Fibroblast of skin of left biceps (primary cell): Measurements from ENCODE around the gene CDCA3.
A peak's percentile ranks its signal among the peaks of the same experiment; 100 is the strongest.
"Not testable (repeated sequence)": the region's sequence is repeated elsewhere in the genome, so short reads cannot be mapped to it uniquely, and the experiment has no call there.

Experiments used
- DNase-seq, 2 experiments: peaks; one replicate each; pipeline ENCODE4 v3.0.0-alpha.2; 2013; ENCODE audit warnings: low read depth in 2 of 2

CDCA3 gene

DNA sequence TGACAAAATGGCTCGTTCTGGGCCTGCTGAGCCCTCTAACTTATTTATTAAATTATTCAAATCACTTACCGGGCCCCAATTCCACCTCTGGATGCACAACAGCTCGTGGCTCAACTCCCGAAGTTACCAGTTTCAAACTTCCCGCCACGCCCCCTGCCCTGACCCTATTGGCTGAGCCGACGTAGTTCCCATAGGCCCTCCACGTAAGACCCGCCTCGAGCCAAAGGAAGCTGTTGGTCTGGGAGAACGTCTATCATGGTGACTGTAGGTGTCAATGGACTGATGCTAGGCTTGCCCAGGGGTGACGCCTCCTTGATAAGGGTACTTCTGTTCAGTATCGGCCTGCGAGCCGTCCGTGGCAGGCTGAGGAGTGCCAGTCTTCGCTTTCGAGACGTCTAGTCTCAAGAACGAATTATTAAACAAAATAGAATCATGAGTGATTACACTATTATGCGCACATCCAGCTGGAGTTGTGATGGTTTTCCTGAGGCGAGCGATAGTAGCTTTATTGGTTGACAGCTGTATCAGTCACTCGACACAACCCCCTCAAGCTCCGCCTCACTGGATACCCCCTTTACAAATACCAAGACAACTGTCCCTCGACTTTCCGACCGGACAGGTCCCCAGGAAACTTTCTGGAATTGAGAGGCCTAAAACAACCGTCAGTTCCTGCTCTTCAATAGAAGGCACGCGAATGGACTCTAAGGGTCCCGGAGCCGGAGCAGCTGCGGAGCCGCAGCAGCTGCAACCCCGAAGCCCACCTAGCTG lies at the start of gene CDCA3:
TSS of gene CDCA3 (minus strand) at position 134 of the 768 bp plus-strand sequence. CDS start 334 bp downstream, outside the sequence.
- peak; percentile 95 to 96 for DNase-seq

DNA sequence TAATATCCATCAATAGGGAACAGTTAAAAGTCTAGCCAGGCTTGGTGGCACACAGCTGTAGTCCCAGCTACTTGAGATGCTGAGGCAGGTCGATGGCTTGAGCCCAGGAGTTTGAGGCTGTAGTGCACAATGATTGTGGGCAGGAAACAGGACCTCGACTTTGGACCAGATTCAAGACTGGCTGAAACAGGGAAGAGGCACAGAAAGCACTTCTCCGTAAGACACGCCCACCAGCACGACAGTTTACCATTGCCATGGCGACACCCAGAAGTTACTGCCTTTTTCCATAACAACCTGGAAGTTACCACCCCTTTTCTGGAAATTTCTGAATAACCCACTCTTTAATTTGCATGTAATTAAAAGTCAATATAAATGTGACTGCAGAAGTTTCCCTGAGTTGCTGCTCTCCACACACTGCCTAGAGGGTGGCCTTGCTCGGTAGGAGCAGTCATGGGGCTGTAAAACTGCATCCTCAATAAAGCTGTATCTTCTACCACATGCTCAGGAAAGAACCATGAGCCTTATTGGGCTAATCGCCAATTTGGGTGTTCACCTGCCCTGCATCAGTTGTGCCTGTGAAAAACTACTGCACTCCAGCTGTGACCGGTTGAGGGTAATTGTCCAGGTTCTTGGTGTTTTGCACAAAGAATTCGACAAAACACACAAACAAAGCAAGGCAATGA lies 48.9 kb upstream of the CDCA3 start:
- DNase-seq: no peak

DNA sequence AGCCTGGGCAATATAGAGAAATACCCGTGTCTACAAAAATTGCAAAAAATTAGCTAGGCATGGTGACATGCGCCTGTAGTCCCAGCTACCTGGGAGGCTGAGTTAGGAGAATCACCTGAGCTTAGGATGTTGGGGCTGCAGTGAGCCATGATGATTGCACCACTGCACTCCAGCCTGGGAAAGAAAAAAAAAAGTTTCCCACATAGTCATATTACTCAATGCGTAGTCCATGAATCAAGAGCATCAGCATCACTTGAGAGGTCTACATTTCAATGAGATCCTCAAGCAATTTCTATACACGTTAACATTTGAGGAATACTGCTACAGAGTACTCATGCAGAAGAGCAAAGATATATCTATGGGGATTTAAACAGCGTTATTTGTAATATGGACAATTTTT lies 48.3 kb upstream of the CDCA3 start:
- no peak for DNase-seq

GRCh38 chr12:6896846-6897435 lies 45.9 kb upstream of the CDCA3 start:
- DNase-seq: no peak

GRCh38 chr12:6894321-6894720 lies 43.2 kb upstream of the CDCA3 start:
- DNase-seq: no peak

GRCh38 chr12:6892683-6893082 lies 41.6 kb upstream of the CDCA3 start:
- not testable (repeated sequence) for DNase-seq

- DNase-seq: no peak
Measured at GRCh38 chr12:6891646-6892001, 40.5 kb upstream of the CDCA3 start.

GRCh38 chr12:6890789-6891645 lies 39.9 kb upstream of the CDCA3 start:
- peak; percentile 92 to 93 for DNase-seq

GRCh38 chr12:6889775-6890573 lies 38.9 kb upstream of the CDCA3 start:
- DNase-seq: not testable (repeated sequence)

- DNase-seq: not testable (repeated sequence)
Measured at GRCh38 chr12:6888794-6889193, 37.7 kb upstream of the CDCA3 start.

- DNase-seq: no peak
Measured at GRCh38 chr12:6888360-6888759, 37.3 kb upstream of the CDCA3 start.

- no peak for DNase-seq
Measured at GRCh38 chr12:6887460-6887859, 36.4 kb upstream of the CDCA3 start.

DNA sequence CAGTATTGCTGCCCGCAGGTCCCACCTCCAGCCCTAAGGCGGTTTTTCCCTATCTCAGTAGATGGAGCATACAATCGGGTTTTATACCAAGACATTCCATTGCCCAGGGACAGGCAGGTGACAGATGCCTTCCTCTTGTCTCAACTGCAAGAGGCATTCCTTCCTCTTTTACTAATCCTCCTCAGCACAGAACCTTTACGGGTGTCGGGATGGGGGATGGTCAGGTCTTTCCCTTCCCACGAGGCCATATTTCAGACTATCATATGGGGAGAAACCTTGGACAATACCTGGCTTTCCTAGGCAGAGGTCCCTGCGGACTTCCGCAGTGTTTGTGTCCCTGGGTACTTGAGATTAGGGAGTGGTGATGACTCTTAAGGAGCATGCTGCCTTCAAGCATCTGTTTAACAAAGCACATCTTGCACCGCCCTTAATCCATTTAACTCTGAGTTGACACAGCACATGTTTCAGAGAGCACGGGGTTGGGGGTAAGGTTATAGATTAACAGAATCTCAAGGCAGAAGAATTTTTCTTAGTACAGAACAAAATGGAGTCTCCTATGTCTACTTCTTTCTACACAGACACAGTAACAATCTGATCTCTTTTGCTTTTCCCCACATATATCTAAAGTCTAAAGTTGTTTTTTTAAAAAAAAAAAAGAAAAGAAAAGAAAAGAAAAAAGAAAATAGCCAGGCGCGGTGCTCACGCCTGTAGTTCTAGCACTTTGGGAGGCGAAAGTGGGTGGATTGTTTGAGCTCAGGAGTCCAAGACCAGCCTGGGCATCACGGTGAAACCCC lies 35.3 kb upstream of the CDCA3 start:
- not testable (repeated sequence) for DNase-seq

DNA sequence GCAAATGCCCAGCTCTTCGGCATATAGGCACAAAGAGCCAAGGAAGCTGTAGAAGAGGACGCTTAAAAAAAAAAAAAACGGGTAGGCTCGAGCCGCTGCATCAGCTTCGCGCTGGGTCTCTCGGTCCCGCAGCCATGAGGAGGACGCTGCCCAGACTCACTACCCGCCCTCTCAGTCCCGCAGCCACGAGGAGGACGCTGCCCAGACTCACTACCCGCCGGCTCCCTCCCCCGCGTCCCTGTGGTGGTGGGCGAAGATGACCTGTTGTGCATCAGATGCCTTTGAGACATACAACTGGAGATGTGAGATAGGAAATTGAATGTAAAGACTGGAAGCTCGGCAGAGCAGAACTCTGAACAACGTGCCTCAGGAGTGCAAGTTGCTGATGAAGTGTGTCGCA lies 33.5 kb upstream of the CDCA3 start:
- no peak for DNase-seq

- DNase-seq: no peak
Measured at GRCh38 chr12:6883683-6884082, 32.6 kb upstream of the CDCA3 start.

DNA sequence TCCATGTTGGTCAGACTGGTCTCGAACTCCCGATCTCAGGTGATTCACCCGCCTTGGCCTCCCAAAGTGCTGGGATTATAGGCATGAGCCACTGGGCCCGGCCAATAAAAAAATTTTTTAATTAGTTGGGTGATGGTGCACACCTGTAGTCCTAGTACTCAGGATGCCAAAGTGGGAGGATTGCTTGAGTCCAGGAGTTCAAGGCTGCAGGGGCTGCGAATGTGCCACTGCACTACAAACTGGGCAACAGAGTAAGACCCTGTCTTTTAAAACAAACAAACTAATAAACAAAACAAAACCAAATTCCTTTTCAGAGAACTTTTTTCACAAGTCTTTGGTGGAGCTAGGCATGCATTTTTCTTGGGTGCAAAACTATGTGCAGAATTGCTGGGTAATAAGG lies 32.2 kb upstream of the CDCA3 start:
- no peak for DNase-seq

DNA sequence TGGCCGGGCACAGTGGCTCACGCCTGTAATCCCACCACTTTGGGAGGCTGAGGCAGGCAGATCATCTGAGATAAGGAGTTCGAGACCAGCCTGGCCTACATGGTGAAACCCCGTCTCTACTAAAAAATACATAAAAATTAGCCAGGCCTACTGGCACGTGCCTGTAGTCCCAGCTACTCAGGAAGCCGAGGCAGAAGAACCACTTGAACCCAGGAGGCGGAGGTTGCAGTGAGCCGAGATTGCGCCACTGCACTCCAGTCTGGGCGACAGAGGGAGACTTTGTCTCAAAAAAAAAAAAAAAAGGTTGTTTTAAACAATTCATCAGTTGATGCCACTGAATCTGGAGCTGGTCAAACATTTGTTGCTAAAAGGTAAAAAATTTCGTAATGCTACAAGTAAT lies 28.7 kb upstream of the CDCA3 start:
- DNase-seq: not testable (repeated sequence)

GRCh38 chr12:6874015-6874368 lies 22.9 kb upstream of the CDCA3 start:
- DNase-seq: not testable (repeated sequence)

GRCh38 chr12:6873094-6874014 lies 22.3 kb upstream of the CDCA3 start, which contains the start of gene SPSB2:
TSS of gene SPSB2 (minus strand) at chr12:6873303. CDS start at chr12:6872901, 402 bp downstream.
- DNase-seq: peak; percentile 70 to 76
